NB4 (cell line): ENCODE measurements around the gene PCDHGA11.
"Not testable (repeated sequence)": the region's sequence is repeated elsewhere in the genome, so short reads cannot be mapped to it uniquely, and the experiment has no call there.

Experiments used
- CTCF ChIP-seq: IDR thresholded peaks from one replicate; pipeline ENCODE4 v1.5.1; 2012; ENCODE audit warnings: low read depth, low read length
- MYC ChIP-seq: IDR thresholded peaks from 2 replicates; pipeline ENCODE4 v1.6.1; 2011; ENCODE audit warnings: low read depth, low read length
- POLR2A ChIP-seq: IDR thresholded peaks from 2 replicates; pipeline ENCODE4 v1.6.1; 2011; ENCODE audit warnings: mild to moderate bottlenecking; ENCODE audit not compliant: insufficient read length; ENCODE audit errors: extremely low read depth

DNA sequence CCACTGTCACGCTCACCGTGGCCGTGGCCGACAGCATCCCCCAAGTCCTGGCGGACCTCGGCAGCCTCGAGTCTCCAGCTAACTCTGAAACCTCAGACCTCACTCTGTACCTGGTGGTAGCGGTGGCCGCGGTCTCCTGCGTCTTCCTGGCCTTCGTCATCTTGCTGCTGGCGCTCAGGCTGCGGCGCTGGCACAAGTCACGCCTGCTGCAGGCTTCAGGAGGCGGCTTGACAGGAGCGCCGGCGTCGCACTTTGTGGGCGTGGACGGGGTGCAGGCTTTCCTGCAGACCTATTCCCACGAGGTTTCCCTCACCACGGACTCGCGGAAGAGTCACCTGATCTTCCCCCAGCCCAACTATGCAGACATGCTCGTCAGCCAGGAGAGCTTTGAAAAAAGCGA lies 11.9 kb downstream of the PCDHGA11 start:
- not testable (repeated sequence) for TF ChIP-seq POLR2A, MYC, CTCF
